Activated CD8-positive, alpha-beta memory T cell treated with anti-CD3 and anti-CD28 coated beads for 1 hour (primary cell): ENCODE results near the gene EIF1.
"Not testable (repeated sequence)": the region's sequence is repeated elsewhere in the genome, so short reads cannot be mapped to it uniquely, and the experiment has no call there.

Source experiments
- DNase-seq, 2 donors: peaks; one replicate each; pipeline ENCODE4 v3.0.0-alpha.2; 2020; ENCODE audit warnings: low read depth in 1 of 2; ENCODE audit errors: extremely low read depth in 1 of 2

The EIF1 gene

DNA sequence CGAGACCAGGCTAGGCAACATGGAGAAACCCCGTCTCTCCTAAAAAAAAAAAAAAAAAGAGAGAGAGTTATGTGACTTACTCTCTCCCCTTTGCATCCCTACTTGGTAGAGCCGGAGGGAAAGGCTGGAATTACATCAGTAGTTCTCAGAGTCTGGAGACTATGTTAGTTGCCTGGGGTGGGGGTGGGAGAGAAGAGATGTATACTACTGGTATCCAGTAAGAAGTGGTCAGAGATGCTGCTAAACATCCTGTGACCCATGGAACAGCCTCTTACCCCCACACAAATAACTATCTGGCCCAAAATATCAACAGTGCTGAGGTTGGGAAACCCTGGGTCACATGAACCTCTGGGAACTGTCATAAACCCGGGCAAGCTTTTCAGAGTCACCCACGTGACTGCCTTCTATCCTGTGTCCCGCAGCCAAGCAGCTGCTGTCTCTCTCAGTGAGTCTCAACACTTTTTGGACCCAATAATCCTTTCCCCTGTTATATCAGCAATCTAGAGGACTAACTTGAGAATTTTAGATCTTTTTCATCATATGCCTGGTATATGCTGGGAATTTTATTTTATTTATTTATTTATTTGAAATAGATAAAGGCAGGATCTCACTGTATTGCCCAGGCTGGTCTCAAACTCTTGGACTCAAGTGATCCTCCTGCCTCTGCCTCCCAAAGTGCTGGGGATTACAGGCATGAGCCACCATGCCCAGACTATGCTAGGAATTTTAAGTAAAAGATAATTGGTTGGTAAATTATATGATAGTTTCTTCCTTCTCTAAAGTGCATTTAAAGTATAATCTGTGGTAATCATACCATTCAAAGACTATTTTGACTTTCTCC is 8.7 kb downstream of the EIF1 start:
- DNase-seq = no peak

DNA sequence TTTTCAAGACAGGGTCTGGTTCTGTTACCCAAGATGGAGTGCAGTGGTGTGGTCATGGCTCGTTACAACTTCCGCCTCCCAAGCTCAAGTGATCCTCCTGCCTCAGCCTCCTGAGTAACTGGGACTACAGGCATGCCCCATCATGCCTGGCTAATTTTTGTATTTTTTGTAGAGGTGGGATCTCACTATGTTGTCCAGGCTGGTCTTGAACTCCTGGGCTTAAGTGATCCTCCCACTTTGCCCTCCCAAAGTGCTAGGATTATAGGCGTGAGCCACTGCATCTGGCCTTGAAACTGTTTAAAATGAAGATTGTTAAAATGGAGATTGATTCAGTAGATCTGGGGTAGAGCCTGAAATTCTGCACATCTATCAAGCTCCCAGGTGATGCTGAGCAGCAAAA is 12.2 kb downstream of the EIF1 start:
- not testable (repeated sequence) for DNase-seq

DNA sequence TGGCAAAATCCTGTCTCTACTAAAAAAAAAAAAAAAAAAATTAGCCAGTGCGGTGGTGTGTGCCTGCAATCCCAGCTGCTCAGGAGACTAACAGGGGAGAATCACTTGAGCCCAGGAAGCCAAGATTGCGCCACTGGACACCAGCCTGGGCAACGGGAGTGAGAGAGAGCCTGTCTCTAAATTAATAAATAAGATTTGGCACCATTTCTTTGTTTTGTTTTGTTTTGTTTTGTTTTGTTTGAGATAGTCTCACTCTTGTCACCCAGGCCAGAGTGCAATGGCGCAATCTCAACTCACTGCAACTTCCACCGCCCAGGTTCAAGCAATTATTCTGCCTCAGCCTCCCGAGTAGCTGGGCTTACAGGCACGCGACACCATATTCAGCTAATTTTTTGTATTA is 14.0 kb downstream of the EIF1 start:
- DNase-seq = no peak

DNA sequence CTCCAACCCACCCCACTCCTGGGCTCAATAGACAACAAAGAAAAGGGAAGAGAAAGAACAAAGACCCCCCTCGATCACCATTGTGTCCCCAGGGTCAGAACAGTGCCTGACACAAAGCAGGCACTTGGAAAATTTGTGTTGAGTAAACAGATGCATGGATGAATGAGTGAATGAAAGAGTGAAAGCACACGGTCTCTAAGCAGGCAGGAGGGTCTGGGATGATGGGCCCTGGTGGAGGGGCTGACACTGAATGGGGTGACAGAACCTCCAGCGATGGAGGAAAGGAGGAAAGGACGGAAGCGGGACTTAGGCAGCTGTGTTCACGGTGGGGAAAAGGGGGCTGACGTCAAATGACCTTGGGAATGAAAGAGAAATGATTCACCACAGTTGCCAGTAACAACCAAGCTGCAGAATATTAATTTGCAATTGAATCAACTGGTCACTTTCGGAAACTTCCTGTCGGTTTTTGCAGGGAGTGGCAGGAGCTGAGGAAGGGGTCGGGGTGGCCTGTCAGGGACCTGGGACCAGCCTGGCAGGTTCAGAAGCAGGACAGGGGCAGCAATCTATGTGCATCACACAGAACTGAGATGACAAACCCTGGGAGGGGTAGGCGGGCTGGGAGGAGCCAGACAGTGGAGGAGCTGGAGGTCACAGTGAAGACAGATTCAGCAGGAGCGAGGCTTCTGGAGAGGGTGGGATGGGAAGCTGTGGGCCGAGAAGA is 16.7 kb downstream of the EIF1 start:
- DNase-seq = no peak

DNA sequence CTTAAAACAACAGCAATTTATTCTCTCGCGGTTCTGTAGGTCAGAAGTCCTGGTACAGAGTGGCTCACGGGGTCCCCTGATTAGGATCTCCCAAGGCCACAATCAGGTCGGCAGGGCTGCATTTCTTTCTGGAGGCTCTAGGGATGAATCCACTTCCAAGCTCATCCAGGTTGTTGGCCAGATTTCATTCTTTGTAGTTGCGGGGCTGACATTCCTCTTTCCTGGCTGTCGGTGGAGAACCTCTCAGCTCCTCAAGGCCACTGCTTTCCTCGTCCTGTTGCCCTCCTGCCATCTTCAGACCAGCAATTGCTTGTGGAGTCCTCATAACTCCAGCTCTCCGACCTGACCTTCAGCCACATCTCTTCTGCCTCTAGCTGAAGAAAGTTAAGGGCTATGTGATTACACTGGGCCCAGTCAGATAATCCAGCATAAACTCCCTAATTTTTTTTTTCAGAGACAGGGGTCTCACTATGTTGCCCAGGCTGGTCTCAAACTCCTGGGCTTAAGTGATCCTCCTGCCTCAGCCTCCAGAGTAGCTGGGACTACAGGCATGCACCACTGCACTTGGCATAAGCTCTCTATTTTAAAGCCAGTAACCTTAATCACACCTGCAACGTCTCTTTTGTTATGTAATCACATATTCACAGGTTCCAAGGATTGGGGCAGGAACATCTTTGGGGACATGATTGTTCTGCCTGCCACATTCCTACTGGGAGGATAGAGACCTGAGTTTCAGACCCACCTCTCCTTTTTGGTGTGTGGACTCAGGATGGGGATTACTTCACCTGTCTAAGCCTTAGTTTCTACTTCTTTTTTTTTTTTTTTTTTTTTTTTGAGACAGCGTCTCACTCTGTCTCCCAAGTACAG is 19.4 kb downstream of the EIF1 start:
- DNase-seq = no peak

DNA sequence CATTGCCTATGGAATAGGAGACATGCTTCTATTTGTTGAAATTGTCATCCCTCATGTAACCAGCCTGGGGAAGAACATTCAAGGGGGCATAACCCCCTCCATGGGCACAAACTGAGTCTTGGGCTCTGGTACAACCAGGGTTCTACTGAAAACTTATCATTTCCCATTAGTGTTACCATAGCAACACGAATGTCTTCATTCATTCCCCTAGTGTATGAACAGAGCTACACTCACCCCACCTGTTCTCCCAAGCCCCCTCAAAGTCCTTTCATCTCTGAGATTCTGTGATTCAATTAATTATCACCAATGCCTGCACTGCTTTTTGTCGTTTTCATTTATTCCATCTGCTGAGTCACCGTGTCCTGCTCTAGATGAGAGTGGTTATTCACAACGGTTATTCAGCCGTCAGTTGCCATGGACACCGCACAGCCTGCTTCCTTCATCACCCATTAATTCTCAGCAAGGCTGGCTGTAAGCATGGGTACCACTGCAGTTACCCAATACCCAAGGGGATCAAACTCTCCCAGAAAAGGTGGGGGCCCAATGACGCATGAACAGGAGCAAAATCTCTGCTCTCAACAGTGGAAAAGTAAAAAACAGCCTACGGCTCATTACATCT is 21.9 kb downstream of the EIF1 start:
- no peak for DNase-seq

DNA sequence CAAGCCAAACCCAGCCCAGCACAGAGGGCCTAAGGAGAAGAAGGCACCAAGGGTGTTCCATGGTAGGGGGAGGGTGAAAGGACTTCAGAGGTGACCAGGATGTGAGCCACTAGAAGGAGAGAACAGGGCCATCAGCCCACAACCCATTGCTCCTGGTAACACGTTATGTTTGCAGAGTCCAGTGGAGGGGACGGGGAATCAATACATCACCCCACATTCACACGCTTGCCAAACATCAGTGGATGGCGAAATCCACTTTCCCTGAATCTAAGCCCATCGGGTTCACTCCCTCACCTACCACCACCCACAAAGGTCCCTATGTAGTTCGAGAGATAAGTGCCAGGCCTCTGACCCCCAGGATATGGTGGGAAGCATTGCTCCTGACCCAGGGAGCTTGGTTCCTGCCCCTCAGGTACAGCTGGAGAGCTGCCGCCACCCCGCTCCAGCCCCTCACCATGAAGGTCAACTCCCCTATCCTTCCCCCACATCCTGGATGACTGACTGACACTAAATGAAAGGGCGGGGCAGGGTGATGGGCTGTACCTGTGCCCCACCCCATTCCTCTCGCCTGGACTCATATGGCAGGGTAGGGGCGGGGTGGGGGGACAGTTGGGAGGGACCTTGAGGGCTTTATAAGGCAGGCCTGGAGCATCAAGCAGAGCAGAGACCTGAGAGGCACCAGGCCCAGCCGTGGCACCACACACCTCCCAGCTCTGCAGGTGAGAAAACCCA is 23.1 kb downstream of the EIF1 start, which contains the start of gene GAST:
TSS of gene GAST (plus strand) at position 663 of the 732 bp plus-strand sequence. CDS start 3,106 bp downstream, outside the sequence.
- no peak for DNase-seq

DNA sequence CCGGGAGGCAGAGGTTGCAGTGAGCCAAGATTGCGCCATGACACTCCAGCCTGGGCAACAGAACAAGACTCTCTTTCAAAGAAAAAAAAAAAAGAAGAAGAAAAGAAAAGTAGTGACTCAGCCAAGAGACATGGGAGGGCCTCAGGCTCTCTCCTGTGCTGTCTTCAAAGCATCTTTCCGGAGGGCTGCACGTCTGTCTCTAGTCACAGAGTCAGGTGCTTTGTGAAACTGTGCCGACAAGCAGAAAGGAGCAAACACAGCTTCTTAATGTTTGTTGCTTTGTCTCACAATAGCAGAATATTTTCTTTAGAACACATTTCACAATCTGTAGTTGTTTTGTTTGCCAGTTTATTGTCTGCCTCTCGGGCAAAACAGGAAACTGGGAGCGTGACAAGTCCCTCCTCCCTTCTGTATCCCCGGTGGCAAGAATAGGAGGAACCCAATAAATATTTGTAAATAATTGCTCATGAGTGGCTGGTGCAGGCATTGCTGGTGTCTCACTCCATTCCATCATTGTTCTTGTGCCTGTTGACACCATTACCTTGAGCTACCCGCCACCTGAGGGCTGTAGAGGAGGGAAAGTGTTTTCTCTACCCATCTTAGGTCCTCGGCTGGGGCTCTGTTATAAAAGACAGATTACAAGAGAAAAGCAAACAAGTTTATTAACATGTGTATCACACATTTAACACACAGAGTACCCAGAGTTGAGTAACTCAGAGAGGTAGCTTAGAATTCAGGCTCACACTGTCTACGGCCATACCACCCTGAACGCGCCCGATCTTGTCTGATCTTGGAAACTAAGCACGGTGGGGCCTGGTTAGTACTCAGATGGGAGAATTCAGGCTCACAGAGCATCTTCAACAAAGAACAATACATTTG is 29.0 kb downstream of the EIF1 start:
- no peak for DNase-seq

DNA sequence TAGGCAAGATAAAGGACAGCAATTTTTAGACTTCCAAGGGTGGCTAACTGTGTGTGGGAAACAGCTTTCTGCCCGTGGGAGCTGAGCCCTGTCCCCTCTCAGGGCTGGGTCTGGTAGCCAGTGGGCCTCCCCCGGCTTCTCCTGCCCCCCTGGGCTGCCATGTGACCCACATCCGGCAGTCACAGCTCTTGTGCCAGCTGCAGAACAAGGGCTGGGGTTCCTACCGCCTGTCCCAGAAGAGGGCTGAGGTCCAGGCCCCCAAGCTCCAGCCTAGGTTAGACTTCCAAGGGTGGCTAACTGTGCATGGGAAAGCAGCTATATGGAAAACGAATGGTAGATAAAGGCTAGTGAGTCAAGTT is 29.6 kb downstream of the EIF1 start:
- no peak for DNase-seq

DNA sequence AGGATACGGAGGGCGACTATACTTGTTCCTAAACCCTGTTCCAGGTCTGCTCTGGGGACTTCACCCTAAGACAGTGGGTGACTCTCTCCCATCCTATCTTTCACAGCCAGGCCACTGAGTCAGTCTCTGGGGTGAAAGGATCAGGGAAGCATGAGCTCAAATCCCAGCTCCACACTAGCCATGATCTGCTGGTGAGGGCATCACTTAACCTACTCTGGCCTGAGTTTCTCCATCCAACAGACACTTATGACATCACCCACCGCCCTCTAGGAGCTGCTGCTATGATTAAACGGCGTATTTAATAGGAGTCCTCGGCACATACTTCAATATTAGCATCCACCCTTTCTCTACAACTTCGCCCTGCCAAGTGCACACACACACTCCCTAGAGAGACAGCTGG is 33.5 kb downstream of the EIF1 start:
- no peak for DNase-seq

DNA sequence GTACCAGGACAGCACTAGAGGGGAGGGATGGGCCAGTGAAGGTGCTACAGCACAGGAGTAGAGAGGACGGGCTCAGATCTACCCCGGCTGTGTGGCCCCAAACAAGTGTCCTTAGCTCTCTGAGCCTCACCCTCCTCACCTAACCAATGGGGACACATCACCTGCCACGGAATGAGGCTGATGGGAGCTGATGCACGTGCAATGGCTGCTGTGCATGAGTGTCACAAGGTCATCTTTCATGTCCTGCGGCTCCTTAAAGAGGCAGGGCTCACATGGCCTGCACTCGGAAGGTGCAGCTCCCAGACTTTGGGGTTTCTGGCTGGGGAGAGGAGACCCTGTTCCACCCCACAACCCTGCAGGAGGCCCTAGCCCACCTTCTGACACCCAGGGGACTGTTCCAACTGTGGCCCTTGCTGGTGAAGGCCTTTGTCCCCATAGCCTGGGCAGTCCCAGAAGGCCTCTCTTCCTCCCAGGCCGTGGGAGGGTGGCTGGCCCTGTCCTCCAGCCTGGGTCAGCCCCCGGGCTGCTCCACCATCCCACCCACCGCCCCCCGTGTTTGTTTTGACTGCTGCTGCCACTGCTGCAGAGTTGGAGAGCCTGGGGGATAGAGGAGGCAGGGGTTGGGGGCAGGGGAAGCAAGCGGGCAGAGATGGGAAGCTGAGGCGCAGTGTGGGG is 35.3 kb downstream of the EIF1 start:
- no peak for DNase-seq

DNA sequence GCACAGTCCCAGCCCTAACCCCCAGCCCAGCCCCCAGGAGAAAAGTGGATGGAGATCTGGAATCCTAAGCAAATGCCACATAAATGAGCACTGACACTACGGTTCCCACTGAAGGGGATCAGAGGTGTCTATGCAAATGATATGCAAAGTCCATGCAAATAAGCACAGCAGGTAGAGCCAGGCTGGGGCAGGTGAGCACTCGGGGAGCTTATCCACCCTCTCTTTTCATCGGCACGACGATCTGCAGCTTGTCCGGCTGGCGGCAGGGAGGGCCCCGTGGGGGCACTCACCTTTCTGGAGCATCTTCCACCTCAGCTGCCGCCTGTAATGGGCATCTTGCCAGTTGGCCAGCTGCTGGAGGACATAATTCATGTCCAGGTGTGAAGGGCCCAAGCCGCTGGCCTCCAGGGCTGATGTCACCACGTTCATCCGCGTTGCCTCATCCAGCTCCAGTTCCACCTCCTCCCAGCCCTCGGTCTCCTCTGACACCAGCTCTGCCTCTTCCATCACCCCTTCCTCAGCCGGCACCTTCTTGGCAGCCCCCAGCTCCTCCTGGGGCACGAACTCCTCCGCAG is 35.9 kb downstream of the EIF1 start:
- no peak for DNase-seq

DNA sequence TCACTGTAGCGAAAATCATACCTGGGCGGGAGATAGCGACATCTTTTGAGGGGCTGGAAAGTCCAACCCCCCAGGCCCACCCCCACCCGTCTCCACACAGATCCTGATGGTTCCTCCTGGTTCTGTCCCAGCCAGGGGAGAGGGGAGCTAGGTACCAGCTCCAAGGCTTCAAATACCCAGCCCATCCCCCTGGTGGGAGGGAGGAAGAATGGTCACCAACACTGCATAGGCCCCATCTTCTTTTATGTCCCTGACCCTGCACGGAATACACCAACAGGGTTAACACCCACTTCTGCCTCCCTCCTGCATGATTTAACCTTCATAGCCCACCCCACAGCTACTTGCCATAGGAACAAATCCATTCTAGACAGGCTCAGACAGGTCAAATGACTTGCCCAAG is 36.4 kb downstream of the EIF1 start:
- no peak for DNase-seq

DNA sequence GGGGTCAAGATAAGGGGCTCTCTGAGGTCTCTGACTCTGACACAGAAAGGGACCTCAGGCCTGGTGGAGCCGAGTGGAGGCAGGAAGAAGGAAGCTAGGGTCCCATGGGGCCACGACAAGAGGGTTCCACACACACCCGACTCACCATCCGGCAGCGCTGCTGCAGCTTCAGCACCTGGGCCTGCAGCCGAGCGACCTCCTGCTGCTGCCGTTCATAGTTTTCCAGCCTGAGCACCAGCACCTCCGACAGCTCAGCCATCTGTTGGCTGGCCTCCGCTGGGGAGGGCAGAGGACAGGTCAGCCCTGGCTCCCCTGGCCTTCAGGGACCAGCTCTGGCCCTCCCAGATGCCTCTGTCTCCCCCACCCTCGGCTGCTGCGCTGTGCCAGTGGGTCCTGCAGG is 39.4 kb downstream of the EIF1 start:
- DNase-seq = no peak

DNA sequence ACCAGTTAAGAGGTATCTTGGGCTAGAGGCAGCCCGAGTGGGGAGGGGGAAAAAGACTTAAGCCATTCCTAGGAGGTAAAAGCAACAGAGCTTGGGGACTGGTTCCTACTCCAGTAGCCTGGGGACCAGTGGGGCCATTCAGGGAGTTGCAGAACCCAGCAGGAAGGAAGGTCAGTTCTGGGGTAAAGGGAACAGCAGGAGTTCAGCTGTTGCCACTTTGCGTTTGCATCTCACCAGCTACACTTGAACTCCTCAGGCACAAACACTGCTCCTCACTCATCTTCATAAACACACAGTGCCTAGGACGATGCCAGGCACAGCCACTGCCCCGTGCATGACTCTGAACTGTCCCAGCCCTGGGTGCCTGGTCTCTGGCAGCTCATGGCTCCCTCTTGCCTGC is 41.8 kb downstream of the EIF1 start:
- no peak for DNase-seq

DNA sequence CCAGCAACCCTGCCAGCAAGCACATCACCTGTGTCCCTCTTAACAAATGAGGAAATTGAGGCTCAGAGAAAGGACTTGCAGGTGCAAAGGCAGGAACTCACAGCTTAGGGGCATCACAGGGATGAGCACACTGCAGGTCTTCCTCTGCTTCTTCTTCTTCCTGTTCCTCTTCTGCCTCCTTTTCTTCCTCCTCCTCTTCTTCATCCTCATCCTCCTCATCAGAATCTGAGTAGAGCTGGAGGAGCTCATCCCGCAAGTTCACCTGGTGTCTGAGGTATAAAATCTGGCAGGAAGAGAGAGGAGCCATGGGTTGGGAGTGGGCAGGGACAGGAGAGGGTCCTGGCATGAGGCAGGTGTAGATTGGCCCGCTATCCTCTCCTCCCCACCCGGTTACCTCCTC is 43.2 kb downstream of the EIF1 start:
- DNase-seq = no peak

DNA sequence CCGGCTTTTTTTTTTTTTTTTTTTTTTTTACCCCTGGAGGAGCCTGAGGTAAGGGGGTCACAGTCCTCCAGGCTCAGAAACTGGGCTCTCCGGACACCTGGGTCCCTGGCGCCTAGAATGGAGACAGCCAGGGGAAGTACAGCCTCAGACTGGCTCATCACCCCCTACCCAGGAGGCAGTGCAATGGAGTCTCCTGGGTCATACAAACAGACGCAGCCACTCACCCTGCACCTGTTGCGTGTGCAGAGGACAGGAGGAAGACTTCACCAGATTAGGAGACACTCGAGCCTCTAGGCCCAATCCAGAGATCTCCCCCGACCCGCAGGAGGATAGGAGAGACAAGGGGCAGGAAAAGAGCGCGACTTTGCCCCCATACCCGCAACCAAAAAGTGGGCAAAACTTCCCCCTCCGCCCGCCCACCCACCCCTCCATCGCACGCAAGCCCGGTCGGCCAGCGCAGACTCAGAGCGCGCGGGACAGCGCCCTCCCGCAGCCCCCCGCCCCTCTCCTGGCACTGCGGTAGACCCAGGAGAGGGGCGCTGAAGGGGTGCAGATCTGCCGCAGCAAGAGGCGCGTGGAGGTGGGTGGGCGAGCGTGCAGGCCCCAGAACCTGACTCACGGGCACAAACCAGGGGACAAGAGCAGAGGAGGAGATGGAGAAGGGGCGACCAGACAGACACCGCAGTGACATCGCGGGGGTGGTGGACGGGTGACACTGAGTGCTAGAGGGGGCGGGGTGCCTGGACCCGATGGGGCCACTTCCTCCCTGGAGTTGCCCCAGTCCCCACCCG is 44.9 kb downstream of the EIF1 start:
- no peak for DNase-seq
